A172 (cell line): ENCODE results near the gene KLF11. TPM values are rescaled to one million over a fixed set of nuclear protein-coding genes. Genes with fewer than 3 reads are reported as not detected.
"Not testable (repeated sequence)": the region's sequence is repeated elsewhere in the genome, so short reads cannot be mapped to it uniquely, and the experiment has no call there.

Source experiments
- DNase-seq: peaks from one replicate; pipeline ENCODE4 v3.0.0-alpha.2; 2015; ENCODE audit warnings: low spot score
- total RNA-seq: library from RNA; depleted of rRNA; stranded (reverse); fragments of >200 nt; shearing (Covaris generic); gene quantifications from 2 replicates; pipeline ENCODE4 v1.2.3, GENCODE V29; 2014

KLF11 gene
- total RNA-seq, 1 experiment from 2014 or later: 21.4 TPM

GRCh38 chr2:10022966-10023662 lies 20.2 kb upstream of the KLF11 start:
- DNase-seq: no peak

DNA sequence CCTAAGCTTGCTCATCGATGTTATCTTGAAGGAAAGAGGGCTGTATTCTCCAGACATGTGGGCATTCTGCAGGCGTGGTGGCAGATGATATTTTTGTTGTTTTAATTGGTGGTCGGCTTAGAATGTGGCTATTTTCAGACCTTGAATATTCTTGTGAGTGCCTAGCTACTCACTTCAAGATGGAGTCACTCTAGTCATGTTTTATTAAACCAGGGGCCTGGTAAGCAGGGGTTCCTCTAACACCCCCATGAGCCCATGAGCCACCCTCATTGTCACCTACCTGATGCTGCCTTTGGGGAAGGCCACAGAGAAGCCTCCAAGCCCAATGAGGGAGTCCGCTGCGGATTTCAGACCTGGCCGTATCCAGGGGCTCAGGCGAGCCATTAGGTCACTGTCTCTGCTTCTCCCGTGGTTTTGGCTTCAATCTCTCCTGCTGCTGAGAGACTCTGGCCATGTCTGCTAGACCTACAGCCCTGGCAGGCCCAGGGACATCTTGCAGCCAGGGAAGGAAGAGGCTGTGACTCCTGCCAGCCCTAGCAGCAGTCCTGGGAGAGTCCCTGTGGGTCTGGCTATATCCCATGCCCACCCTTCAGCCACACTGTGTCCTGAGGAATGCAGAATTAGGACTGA lies 16.3 kb upstream of the KLF11 start:
- no peak for DNase-seq

- DNase-seq: no peak
Measured at GRCh38 chr2:10027660-10028330, 15.6 kb upstream of the KLF11 start.

GRCh38 chr2:10028407-10028987 lies 14.9 kb upstream of the KLF11 start:
- DNase-seq: no peak

DNA sequence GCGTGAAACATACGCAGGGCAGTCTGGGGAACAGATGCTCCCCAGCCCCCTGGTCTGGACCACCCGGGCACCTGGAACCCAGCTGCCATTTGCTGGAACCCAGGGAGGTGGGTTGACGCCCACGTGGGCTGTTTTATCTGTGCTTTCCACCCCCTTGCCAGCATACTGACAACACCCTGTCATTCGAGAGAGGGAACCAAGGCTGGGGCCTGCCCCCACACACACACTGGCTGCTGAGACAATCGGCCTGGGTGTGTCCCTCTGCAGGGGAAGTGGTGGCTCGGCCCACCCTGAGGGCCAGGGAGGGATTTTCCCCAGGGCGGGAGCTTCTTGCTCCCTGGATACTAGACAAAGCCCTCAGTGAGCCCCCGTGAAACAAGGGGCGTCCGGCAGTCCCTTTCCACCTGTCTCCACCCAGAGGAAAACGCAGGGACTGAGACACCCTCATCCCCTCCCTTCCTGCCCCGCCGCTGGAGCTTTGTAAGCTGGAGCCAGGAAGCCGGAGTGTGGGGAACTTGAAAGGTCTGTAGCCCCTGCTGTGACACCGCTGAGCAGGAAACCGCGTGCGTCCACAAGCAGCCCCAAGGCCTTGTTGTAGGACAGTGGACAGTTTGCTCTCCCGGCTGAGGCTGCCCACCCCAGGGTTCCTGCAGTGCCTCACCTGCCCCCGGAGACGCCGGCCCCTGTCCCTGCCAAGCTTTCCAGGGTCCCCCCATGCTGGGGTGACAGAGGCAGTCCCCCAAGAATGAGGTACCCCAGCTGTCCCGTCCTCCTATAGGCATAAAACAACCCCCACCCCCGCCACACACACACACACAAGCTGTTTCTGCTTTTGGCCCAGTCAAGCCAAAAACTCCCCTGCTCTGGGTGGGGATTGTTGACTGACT lies 14.1 kb upstream of the KLF11 start:
- DNase-seq: peak; percentile 84

DNA sequence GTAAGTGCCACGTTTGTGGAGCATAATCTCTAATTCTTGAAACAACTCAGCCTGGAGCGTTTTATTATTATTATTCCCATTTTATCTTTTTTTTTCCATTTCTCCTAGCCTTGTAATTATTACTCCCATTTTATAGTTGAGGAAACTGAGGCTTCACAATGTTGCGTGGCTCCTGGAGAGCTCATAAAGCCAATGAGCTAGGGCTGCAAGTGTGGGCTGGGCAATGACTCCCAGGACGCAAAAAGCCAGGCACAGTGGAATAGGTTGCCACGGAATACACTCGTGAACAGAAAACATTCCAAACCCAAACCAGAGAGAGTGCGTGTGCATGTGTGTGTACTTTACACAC lies 13.5 kb upstream of the KLF11 start:
- DNase-seq: no peak

DNA sequence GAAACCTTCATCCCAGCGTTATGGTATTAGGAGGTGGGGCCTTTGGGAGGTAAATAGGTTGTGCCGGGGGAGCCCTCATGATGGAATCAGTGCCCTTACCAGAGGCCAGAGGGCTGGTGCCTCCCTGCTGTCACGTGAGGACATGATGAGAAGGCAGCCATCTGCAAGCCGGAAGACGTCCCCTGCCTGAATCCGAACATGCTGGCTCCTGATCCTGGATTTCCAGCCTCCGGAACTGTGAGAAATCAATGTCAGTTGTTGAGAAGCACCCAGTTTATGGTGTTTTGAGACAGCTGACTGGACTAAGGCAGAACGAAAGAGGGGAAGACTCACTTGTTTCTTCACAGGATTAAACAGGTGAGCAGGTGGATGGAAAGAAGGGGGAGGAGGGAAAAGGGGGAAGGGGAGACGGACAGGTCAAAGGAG lies 13.0 kb upstream of the KLF11 start:
- no peak for DNase-seq

GRCh38 chr2:10030798-10031197 lies 12.6 kb upstream of the KLF11 start:
- not testable (repeated sequence) for DNase-seq

- DNase-seq: no peak
Measured at GRCh38 chr2:10031886-10032745, 11.2 kb upstream of the KLF11 start.

GRCh38 chr2:10032746-10033105 lies 10.6 kb upstream of the KLF11 start:
- no peak for DNase-seq

DNA sequence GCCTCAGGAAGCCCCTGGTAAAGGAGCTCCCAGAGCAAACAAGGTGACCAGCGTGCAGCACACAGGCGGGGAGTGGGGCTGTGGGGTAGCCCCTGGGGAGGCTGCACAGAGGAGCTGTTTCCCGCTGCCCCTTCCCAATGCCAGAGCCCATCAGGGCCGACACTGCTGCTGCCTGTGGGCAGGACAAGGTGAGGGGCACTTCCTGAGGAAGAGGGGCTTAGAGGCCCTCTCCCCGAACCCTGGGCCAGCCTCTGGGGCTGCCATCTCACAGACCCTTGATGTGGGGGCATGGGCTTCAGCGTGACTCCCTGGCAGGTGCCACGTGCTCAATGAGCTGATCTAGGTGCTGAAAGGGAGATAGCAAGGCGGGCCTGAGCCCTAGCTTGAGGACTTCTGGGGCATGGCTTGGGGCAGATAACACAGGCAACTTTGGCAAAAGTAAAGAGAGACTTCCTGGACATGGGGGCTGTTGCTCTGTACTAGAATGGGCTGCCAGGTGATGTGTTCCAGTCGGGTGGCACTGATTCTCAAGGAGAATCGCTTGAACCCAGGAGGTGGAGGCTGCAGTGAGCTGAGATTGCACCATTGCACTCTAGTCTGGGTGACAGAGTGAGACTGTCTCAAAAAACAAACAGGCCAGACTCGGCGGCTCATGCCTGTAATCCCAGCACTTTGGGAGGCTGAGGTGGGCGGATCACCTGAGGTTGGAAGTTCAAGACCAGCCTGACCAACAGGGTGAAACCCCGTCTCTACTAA lies 9.9 kb upstream of the KLF11 start:
- no peak for DNase-seq

GRCh38 chr2:10034333-10035052 lies 8.9 kb upstream of the KLF11 start:
- DNase-seq: no peak

- DNase-seq: no peak
Measured at GRCh38 chr2:10035053-10035422, 8.3 kb upstream of the KLF11 start.

- DNase-seq: no peak
Measured at GRCh38 chr2:10035633-10036032, 7.7 kb upstream of the KLF11 start.

DNA sequence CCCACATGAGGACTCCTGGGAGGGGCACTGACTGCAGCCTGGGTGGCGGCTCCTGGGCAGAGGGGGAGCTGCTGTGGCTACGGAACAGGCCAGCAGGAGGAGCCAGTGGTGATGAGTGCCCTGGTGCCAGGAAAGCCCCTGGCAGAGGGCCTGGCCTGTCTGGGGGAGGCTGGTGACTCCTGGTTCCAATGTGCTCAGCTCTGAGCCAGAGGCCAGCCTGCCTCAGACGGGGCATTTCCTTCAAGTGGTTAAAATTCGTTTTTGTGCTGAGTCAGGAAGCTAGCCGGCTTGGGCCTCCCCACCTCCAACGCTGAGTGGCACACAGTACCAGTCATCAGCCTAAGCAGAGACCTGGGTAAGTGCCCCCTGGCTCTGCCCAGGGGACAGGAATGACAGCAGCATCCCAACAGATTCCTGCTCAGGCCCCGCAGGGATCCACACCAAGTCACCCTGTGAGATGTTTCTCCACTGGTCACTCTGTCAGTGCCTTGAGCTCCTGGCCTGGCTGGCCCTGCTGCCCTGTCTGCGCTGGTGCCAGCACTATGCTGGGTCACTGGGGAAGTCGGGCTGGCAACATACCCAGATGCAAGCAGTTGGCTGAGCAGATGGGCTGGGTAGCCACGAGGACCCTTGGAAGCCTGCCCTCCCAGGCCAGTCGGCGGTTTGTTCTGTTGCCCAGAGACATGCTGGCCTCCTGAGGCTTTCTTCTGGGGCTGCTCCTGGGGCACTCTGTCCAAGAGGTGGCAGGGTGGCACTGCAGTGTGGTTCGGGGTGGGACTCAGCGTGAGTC lies 7.1 kb upstream of the KLF11 start:
- DNase-seq: peak; percentile 98

GRCh38 chr2:10038123-10038522 lies 5.2 kb upstream of the KLF11 start:
- DNase-seq: no peak

DNA sequence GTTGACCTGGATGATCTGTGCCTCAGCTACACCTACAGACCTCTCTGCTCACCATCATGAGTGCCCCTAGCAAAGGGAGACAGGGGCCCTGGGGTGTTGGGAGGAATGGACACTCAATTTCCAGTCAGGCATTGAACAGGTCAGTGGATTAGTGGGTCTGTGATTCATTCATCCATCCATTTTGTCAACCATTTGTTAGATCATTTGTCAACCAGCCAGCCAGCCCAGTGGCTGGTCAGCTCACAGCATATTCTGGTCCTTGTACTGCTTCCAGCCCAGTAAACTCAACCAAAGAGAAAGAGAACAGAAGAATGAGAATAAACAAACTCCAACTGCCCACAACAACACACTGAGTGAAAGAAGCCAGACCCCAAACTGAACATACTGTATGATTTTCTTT lies 4.6 kb upstream of the KLF11 start:
- no peak for DNase-seq

GRCh38 chr2:10039658-10040410 lies 3.5 kb upstream of the KLF11 start:
- DNase-seq: no peak
